ENCODE data around the gene LYPD6B.
"Not testable (repeated sequence)": the region's sequence is repeated elsewhere in the genome, so short reads cannot be mapped to it uniquely, and the experiment has no call there.

The LYPD6B gene

DNA sequence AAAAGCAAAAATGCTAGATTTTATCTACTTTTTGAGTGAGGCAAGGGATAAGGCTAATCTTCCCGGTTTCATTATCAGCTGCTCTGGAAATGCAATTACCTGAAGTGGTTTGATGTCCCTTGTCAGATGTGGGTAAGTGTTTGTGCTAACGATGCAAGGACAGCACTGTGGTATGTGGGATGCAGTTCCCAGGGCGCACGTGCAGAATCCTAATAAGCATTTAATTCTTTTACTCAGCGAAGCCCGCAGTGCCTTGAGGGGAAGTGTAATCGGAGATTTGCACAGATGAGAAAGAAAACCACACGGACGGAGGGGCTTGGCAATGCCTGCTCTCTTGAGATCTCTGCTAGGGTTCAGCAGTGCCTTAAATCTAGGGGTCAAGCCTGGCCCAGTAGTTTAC lies 183.4 kb downstream of the LYPD6B start:
- no peak for DNase-seq

DNA sequence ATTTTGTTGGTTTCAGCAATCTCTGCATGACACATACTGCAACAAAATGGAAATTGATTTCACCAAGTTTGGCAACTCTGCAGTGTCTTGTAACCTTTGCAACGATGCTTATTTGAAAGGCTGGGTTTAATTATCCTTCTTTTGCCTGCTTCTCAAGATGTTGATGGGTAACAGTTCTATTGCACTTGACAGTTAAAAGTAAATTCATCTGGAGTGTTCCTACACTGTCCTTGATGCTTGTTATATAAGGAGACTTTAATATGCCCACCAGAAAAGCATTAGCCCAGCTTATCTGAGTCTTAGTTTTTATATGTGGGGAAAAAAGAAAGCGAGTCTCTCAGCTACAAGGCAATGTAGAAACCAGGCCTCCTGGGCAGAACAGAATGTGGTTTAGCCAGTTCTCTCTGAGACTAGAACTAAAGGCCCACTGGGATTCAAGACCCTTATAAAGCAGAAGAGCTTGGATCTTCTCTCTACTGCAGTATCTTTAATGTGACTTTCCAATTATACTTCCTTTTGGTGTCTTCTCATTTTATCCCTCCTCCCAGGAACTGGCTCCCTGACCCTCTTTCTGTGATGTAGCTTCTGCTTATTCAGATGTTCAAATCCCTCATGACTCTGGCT lies 185.1 kb downstream of the LYPD6B start:
- DNase-seq: no peak

DNA sequence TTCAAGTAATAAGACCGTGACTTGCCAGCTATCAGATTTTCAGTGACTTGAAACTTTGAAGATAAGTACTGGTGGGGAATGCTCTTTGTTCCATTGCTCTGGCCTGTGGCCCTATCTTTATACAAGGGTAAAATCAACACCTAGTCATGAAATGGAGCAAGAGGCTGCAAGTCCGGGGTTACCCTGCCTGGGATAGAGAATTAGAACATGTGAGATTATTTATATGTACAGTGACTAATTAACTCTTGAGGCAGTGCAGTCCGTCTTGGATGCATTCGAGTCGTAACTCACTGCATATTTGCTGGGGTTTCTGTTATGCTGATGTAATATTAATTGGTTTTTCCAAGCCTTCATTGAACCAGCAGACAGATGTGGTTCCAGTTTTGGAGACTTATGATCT lies 186.0 kb downstream of the LYPD6B start:
- DNase-seq: no peak

DNA sequence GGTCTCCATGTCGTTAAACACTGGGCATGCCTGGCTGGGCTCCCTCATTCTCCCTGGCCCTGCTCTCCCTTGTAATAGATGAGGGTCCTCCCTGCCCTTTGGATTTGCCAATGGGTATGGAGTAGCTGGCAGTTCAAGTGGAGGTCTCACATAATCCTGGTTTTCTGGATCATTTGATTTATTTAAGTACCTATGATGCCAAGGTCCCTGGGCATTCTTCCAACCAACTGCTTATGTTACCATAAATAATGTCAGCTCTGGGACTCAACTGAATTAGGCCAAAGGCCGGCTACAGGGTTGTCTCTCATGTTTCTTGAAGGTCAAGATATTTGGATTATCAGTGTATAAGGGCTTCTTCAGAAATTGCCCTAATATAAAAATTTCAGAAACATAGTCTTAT lies 186.9 kb downstream of the LYPD6B start:
- no peak for DNase-seq

DNA sequence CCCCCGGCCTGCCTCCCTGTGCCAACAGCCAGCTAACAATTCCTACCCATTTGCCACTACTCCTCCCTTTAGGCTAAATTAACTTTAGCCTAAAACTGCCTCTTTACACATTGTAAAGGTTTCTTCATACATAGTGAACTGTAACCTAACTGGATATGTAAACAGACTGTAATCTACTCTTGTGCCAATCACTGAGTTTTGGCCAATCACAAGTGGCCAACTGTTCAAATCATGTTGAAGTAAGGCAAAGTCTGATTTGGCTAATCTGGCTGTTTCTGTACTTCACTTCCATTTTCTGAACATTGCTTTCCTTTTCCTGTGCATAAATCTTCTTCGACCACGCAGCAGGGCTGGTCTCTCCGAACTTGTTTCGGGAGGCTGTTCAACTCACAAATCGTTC lies 188.3 kb downstream of the LYPD6B start:
- no peak for DNase-seq

DNA sequence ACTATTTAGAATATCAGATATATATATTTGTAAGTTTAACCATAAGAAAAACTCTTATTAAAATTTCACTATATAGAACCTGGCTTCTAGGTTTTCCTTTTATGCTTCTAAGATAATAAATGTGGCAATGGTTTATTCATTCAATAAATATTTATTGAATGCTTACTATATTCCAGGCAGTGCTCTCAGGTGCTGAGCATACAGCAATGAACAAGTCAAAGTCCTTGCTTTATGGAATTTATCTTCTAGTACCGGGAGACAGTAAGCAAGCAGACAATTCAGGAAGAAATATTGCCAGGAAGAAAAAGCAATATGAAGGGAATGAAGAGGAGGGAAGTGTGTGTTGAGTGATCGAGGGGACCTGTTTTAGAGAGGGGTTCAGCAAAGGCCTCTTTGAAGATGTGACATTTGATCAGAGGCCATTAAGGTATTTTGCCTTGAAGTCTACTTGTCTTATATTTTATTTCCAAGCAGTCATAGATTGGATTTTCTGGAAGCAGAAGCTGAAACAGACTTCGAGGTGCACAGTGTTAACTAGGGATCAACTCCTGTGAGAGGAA lies 197.4 kb downstream of the LYPD6B start:
- no peak for DNase-seq

DNA sequence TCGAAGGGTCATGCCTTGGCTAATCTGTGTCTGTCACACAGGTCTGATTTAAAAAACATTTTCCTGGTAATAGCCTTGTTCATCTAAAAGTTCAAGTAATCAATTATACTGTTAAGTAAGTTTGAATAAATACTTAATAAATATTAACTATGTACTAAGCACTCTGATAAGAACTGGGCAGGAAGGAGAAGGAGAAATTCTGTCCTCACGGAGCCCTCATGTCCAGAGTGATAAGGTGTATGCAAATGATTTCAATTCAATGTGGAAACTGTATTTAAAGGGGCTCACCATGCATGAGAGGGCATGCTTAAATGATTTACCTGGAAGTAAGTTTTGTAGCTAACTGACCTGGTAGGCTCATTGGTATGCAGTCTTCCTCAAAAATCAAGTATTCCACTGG lies 197.9 kb downstream of the LYPD6B start:
- no peak for DNase-seq

DNA sequence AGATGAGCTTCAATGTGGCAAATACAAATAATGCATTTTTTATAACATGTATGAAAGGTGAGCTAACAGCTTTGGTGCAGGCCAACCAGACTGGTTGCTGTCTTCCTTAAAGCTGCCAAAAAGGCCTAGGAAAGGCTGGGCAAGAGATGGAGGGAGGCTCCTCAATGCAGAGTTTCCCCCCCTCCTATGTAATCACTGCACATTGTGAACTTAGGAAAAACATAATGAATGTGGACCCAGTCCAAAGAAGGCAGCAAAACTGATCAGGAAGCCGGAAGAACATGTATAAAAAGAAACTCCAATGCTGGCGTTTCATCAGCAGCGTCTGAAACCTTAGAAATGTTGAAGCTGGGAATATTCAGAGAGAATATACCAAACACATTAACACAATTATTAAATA lies 207.7 kb downstream of the LYPD6B start:
- no peak for DNase-seq

DNA sequence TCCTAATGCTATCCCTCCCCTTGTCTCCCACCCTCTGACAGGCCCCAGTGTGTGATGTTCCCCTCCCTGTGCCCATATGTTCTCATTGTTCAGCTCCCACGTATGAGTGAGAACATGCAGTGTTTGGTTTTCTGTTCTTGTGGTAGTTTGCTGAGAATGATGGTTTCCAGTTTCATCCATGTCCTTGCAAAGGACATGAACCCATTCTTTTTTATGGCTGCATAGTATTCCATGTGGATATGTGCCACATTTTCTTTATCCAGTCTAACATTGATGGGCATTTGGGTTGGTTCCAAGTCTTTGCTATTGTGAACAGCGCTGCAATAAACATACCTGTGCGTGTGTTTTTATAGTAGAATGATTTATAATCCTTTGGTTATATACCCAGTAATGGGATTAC lies 212.9 kb downstream of the LYPD6B start:
- DNase-seq: not testable (repeated sequence)

DNA sequence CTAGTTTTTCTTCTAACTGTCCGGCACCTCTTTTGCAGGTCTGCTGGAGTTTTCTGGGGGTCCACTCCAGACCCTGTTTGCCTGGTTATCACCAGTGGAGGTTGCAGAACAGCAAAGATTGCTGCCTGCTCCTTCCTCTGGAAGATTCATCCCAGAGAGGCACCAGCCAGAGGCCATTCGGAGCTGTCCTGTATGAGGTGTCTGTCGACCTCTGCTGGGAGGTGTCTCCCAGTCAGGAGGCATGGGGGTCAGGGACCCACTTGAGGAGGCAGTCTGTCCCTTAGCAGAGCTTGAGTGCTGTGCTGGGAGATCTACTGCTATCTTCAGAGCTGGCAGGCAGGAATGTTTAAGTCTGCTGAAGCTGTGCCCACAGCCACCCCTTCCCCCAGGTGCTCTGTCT lies 218.4 kb downstream of the LYPD6B start:
- not testable (repeated sequence) for DNase-seq

DNA sequence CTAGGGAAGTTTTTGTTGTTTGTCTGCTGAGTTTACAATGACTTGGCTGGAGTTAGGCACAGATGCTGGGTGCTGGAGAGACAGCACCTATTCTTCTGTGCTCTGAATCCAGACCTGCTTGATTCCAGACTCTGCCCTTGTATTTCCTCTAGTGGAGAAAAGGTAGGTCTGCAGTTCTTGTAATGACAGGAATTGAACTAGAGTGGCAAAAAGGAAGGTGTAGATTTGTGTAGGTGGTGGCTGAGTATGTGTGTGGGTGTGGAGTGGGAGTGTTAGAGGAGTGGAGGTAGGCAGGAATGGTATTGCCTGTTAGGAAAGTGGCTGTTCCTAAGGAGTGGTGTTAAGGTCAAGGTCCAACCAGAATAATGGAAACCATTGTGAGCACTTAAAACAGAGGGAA lies 220.0 kb downstream of the LYPD6B start:
- DNase-seq: no peak

DNA sequence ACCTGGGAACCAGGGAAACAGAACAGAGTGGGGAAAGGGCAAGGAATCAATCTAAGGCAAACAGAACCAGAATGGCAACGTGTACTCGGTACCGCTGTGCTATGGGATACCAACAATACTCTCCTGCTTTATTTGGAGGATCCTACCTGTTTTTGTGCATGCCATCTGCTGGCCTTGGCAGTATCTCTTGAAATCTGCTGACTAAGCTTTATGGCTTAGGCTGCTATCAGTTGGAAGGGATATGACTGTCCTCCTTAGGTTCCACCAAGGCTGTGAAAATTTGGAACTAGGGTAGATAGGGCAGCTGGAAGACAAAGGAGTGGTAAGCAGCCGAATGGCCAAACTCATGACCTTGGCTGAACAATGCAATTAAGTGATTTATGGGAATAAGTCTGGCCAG lies 220.6 kb downstream of the LYPD6B start:
- DNase-seq: no peak

DNA sequence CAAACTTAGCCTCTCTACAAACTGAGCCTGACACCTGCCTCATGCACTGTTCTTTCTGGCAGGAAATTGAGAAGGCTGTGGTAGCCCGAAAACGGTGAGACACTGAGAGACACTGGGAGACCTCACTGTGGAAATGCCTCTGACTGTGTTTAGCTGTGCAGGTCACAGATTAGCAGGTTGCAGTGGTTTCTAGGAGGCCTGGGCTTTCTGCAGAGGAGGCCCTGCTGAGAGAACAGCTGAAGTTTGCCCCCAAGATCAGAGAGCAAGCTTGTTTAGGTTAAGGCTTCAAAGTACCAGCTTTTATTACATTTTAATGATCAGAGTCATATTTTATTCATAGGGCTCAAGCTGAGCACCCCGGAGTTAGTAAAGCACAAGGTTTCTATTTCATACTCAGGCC lies 223.2 kb downstream of the LYPD6B start:
- DNase-seq: no peak
